Measurements from ENCODE around the gene PUS3.

DNA sequence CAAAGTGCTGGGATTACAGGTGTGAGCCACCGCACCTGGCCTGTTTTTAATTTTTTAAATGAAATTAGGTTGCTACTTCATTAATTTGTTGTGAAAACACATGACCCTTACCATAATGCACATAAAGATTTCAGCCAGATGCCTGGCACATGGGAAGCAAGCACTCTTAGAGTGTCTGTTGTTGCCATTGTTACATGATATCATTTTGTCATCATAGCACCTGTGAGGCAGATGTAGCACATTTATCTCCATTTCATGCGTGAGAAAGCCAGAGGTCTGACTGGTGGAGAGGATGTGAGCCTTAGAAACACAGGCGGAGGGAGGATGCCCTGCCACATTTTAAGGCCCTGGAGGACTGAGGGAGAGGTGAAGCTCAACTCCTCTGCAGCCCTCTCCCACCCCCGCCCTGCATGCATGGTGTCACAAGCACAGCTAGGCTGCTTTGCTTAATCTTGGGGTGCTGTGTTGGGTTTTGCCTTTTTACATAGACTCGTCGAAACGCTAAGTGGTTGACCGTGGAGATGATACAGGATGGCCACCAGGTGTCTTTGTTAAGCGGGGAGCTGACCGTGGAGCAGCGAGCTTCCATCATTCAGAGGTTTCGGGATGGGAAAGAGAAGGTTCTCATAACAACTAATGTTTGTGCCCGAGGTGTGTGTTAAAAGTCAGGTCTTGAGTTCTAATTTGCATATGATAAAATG, 15.3 kb upstream of the PUS3 start:
- TF ChIP-seq, protein P1, sequence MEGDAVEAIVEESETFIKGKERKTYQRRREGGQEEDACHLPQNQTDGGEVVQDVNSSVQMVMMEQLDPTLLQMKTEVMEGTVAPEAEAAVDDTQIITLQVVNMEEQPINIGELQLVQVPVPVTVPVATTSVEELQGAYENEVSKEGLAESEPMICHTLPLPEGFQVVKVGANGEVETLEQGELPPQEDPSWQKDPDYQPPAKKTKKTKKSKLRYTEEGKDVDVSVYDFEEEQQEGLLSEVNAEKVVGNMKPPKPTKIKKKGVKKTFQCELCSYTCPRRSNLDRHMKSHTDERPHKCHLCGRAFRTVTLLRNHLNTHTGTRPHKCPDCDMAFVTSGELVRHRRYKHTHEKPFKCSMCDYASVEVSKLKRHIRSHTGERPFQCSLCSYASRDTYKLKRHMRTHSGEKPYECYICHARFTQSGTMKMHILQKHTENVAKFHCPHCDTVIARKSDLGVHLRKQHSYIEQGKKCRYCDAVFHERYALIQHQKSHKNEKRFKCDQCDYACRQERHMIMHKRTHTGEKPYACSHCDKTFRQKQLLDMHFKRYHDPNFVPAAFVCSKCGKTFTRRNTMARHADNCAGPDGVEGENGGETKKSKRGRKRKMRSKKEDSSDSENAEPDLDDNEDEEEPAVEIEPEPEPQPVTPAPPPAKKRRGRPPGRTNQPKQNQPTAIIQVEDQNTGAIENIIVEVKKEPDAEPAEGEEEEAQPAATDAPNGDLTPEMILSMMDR (IDR thresholded peaks at IDR 0.05; ENCODE audit: poor library complexity), result no peak
- no peak for TF ChIP-seq EZH2 (IDR thresholded peaks at IDR 0.05; ENCODE audit: borderline replicate concordance)

Data from hepatocyte (in vitro differentiated cells).